Measurements from ENCODE around the gene GMIP.

DNA sequence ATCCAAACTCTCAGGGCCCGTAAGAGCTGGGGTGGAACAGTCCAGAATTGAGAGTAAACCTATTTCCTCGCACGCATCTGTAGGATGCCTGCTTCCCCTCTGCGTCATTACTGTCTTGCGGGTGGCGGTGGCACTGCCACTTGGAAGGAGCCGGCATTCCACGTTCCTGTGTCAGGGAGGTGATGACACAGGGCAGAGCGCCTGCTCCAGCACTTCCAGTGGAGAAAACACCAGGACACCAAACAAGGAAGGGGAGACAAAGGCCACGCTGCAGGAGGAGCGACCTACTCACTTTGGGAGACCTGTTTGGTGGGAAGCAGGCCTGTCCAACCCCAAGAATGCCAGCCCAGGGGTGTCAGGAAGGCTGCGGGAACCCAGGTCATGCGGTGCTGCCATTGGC lies 62.1 kb downstream of the GMIP start:
- no peak for TF ChIP-seq CTCF (IDR thresholded peaks at IDR 0.05; ENCODE audit: low read depth, low read length, poor library complexity, severe bottlenecking)
- no peak for TF ChIP-seq EZH2phosphoT487 (IDR thresholded peaks at IDR 0.05; ENCODE audit: borderline replicate concordance, low read length)
